Erythroblast (primary cell): ENCODE data around the gene UBASH3A.

Experiments used
- GATA1 ChIP-seq: IDR thresholded peaks from 2 replicates; pipeline ENCODE4 v1.6.1; 2011; ENCODE audit warnings: low read depth, mild to moderate bottlenecking, control low read depth, low read length, moderate library complexity
- POLR2A ChIP-seq: IDR thresholded peaks from 2 replicates; pipeline ENCODE4 v1.6.1; 2011; ENCODE audit warnings: mild to moderate bottlenecking, low read length

- TF ChIP-seq POLR2A (no peak), GATA1 (no peak)
Measured at GRCh38 chr21:42357307-42357706, 46.4 kb upstream of the UBASH3A start.
